ENCODE results near the gene PPP1R36.

Gene PPP1R36

GRCh38 chr14:64572386-64573104 lies 22.8 kb downstream of the PPP1R36 start:
- DNase-seq: no peak

GRCh38 chr14:64573109-64573508 lies 23.3 kb downstream of the PPP1R36 start:
- DNase-seq: no peak

GRCh38 chr14:64574371-64575107 lies 24.8 kb downstream of the PPP1R36 start:
- no peak for DNase-seq

GRCh38 chr14:64577211-64577610 lies 27.4 kb downstream of the PPP1R36 start:
- DNase-seq: no peak

- no peak for DNase-seq
These were observed 30.7 kb downstream of the PPP1R36 start for GRCh38 chr14:64580467-64580866.

- DNase-seq: no peak
These were observed 31.6 kb downstream of the PPP1R36 start for GRCh38 chr14:64581363-64581762.

- DNase-seq: no peak
These were observed 32.1 kb downstream of the PPP1R36 start for GRCh38 chr14:64581817-64582216.

- DNase-seq: no peak
These were observed 34.4 kb downstream of the PPP1R36 start for GRCh38 chr14:64584190-64584589.

GRCh38 chr14:64591809-64592208 lies 42.0 kb downstream of the PPP1R36 start:
- DNase-seq: no peak

- DNase-seq: no peak
These were observed 44.7 kb downstream of the PPP1R36 start for GRCh38 chr14:64594438-64594837.

GRCh38 chr14:64598404-64598803 lies 48.6 kb downstream of the PPP1R36 start:
- DNase-seq: no peak

- no peak for DNase-seq
These were observed 51.8 kb downstream of the PPP1R36 start for GRCh38 chr14:64601571-64601970.

GRCh38 chr14:64602826-64603225 lies 53.1 kb downstream of the PPP1R36 start:
- no peak for DNase-seq

GRCh38 chr14:64604001-64604400 lies 54.2 kb downstream of the PPP1R36 start:
- DNase-seq: no peak

GRCh38 chr14:64604881-64605280 lies 55.1 kb downstream of the PPP1R36 start:
- DNase-seq: no peak

GRCh38 chr14:64605926-64606685 lies 56.3 kb downstream of the PPP1R36 start:
- DNase-seq: no peak

GRCh38 chr14:64610049-64610746 lies 60.4 kb downstream of the PPP1R36 start:
- DNase-seq: no peak

GRCh38 chr14:64611358-64612020 lies 61.7 kb downstream of the PPP1R36 start:
- DNase-seq: no peak

GRCh38 chr14:64612021-64612380 lies 62.2 kb downstream of the PPP1R36 start:
- no peak for DNase-seq

GRCh38 chr14:64612971-64613666 lies 63.4 kb downstream of the PPP1R36 start:
- DNase-seq: no peak

- no peak for DNase-seq
These were observed 64.4 kb downstream of the PPP1R36 start for GRCh38 chr14:64614166-64614565.
